OCI-LY3 (cell line): ENCODE results near the gene MATN1.

Source experiments
- H2AFZ ChIP-seq: fragments of 200-600, 300-600 bp; shearing (Covaris generic); 2 replicates; pipeline ENCODE4 v1.6.0; 2014; ENCODE audit warnings: antibody characterized with exemption, low read depth, low read length
- H3K27ac ChIP-seq: fragments of 200-600, 300-600 bp; sonication (generic); 2 replicates; pipeline ENCODE4 v1.5.1; 2014; ENCODE audit warnings: mild to moderate bottlenecking, low read length, moderate library complexity, mixed read lengths
- H3K27me3 ChIP-seq: fragments of 200-600, 300-600 bp; sonication (generic); 2 replicates; pipeline ENCODE4 v1.6.1; 2014; ENCODE audit warnings: low read depth, low read length, mixed read lengths
- H3K36me3 ChIP-seq: fragments of 200-600, 300-600 bp; sonication (generic); replicated peaks from 2 replicates; pipeline ENCODE3; 2014; ENCODE audit warnings: low read depth, low read length, mixed read lengths
- H3K4me1 ChIP-seq: fragments of 300-600, 200-600 bp; sonication (generic); 2 replicates; pipeline ENCODE4 v1.6.1; 2014; ENCODE audit warnings: low read length, mixed read lengths
- H3K4me2 ChIP-seq: fragments of 200-600, 300-600 bp; sonication (generic); 2 replicates; pipeline ENCODE4 v1.6.1; 2014; ENCODE audit warnings: low read length, mixed read lengths
- H3K4me3 ChIP-seq: fragments of 300-600, 200-600 bp; sonication (generic); 2 replicates; pipeline ENCODE4 v1.5.1; 2014; ENCODE audit warnings: antibody characterized with exemption, mild to moderate bottlenecking, low read length, moderate library complexity
- H3K79me2 ChIP-seq: fragments of 300-600, 200-600 bp; shearing (Covaris generic); 2 replicates; pipeline ENCODE4 v1.6.1; 2014; ENCODE audit warnings: mild to moderate bottlenecking, low read length, mixed read lengths
- H3K9ac ChIP-seq: fragments of 300-600, 200-600 bp; shearing (Covaris generic); 2 replicates; pipeline ENCODE4 v1.6.0; 2014; ENCODE audit warnings: mild to moderate bottlenecking, low read length, moderate library complexity
- H3K9me3 ChIP-seq: fragments of 200-600, 300-600 bp; shearing (Covaris generic); 2 replicates; pipeline ENCODE4 v1.6.1; 2014; ENCODE audit warnings: low read length, mixed read lengths; ENCODE audit not compliant: insufficient read depth
- H4K20me1 ChIP-seq: fragments of 200-600, 300-600 bp; sonication (generic); 2 replicates; pipeline ENCODE4 v1.6.1; 2016; ENCODE audit warnings: low read length, mixed read lengths; ENCODE audit not compliant: insufficient read depth
- EZH2phosphoT487 ChIP-seq: fragments of 200-600 bp; shearing (Covaris generic); IDR thresholded peaks from 2 replicates; pipeline ENCODE4 v1.6.1; 2018; ENCODE audit warnings: antibody characterized with exemption, mixed run types, low read depth
- TF ChIP-seq, protein P1 (sequence below): fragments of 200-600, 300-600 bp; sonication (generic); IDR thresholded peaks from 2 replicates; pipeline ENCODE4 v1.5.1; 2014; ENCODE audit warnings: antibody characterized with exemption, low read length, low read depth

MATN1 gene

DNA sequence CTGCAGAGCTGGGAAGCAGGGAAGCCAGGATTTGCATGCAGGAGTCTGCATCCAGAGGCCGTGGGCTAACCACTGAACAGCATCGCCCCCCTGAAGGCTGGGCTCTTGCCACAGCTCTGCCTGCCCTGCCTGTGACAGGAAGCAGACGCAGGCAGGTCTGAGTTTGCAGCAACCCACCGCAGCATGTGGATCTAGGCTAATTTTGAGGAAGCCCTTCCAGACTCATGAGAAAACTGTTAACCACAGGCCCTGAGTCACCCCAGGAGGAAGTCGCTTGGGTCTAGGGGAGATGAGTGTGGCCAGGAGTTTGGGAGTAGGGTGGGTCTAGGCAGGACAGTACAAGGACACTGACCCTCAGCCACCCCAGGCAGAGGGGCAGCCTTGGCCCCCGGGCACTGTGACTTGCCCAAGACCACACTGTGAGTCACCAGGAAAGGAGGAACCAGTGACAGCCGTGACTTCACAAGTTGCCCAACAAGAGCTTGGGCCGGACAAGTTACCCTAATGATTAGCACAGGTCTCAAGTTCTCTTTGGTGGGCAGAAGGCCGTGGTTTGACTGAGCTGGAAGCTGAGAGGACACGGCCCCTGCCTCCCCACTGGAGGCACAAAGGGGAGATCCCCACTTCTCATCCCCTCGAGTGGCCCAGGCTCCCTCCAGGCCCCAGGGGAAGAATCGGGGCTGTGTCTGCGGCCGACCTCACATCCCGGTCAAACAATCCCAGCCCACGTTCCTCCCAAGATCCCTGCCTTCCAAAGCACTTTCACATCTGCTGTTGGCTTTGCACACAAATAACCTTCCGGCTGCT, 33.4 kb upstream of the MATN1 start:
- peak overlapping the region; percentile 87 for H3K4me3 ChIP-seq
- TF ChIP-seq EZH2phosphoT487, result no peak
- TF ChIP-seq, protein P1, sequence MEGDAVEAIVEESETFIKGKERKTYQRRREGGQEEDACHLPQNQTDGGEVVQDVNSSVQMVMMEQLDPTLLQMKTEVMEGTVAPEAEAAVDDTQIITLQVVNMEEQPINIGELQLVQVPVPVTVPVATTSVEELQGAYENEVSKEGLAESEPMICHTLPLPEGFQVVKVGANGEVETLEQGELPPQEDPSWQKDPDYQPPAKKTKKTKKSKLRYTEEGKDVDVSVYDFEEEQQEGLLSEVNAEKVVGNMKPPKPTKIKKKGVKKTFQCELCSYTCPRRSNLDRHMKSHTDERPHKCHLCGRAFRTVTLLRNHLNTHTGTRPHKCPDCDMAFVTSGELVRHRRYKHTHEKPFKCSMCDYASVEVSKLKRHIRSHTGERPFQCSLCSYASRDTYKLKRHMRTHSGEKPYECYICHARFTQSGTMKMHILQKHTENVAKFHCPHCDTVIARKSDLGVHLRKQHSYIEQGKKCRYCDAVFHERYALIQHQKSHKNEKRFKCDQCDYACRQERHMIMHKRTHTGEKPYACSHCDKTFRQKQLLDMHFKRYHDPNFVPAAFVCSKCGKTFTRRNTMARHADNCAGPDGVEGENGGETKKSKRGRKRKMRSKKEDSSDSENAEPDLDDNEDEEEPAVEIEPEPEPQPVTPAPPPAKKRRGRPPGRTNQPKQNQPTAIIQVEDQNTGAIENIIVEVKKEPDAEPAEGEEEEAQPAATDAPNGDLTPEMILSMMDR, result no peak
- H3K9ac ChIP-seq, result peak overlapping the region; percentile 96
- H3K4me2 ChIP-seq, result peak overlapping the region; percentile 100
- no peaks in the 10 kb centered on the region for H3K27me3 ChIP-seq
- no peaks in the 10 kb centered on the region for H3K9me3 ChIP-seq
- peaks cover 68% of the 10 kb centered on the region for H3K79me2 ChIP-seq
- H3K4me1 ChIP-seq, result peaks cover 82% of the 10 kb centered on the region
- H3K36me3 ChIP-seq, result peaks cover 26% of the 10 kb centered on the region
- peaks cover 8% of the 10 kb centered on the region; the same call in 1 of the 2 replicates for H4K20me1 ChIP-seq
- peak overlapping the region; percentile 99 for H3K27ac ChIP-seq
- H2AFZ ChIP-seq, result no peak overlapping the region

DNA sequence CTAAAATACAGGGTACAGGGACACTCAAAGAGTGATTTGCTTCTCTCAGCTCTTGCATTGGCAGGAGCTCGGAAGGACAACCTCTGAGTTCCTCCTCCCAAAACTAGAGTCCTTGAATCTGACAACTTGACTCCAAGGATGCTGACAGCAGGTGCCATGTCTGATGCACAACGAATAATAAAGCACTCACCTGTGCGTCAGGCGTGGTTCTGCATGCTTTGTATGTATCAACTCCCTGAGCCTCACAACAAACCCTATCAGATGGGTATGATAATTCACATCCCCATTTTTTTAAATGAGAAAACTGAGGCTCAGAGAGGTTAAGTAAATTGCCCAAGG, 32.8 kb upstream of the MATN1 start:
- Histone ChIP-seq H4K20me1 (peaks cover 8% of the 10 kb centered on the region; the same call in 1 of the 2 replicates), H3K4me1 (peaks cover 82% of the 10 kb centered on the region), H3K79me2 (peaks cover 74% of the 10 kb centered on the region), H3K36me3 (peaks cover 29% of the 10 kb centered on the region), H3K4me3 (peak overlapping the region; percentile 87), H3K4me2 (peak overlapping the region; percentile 100), H3K9me3 (no peaks in the 10 kb centered on the region), H2AFZ (no peak overlapping the region), H3K27me3 (no peaks in the 10 kb centered on the region), H3K27ac (peak overlapping the region; percentile 99), H3K9ac (peak overlapping the region; percentile 96)
- TF ChIP-seq, protein P1, result no peak

DNA sequence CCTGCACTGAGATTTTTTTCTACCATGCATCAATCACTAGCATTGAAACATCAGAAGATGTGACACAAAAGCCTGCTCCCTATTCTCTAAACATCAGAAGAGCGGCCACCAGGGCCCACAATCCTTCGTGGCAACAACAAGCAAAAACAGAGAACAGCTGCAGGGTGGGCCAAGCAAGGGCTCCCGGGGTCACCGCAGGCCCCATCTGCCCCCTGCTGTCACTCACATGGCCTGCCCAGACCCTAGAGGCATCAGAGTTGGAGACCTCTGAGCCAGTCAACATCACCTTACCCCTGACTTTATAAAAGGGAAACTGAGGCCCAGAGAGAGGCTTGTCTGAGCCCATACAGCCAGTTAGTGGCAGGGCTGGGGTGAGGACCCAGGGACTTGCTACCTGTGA, 32.4 kb upstream of the MATN1 start:
- no peaks in the 10 kb centered on the region for H3K27me3 ChIP-seq
- peak overlapping the region; percentile 99 for H3K27ac ChIP-seq
- TF ChIP-seq, protein P1, result peak; percentile 20; the same call in 1 of the 2 replicates
- TF ChIP-seq EZH2phosphoT487, result no peak
- H3K36me3 ChIP-seq, result peaks cover 29% of the 10 kb centered on the region
- peak overlapping the region; percentile 100 for H3K4me2 ChIP-seq
- peak overlapping the region; percentile 87 for H3K4me3 ChIP-seq
- H2AFZ ChIP-seq, result no peak overlapping the region
- peaks cover 8% of the 10 kb centered on the region; the same call in 1 of the 2 replicates for H4K20me1 ChIP-seq
- H3K79me2 ChIP-seq, result peaks cover 78% of the 10 kb centered on the region
- H3K9me3 ChIP-seq, result no peaks in the 10 kb centered on the region
- H3K4me1 ChIP-seq, result peaks cover 82% of the 10 kb centered on the region
- peak overlapping the region; percentile 96 for H3K9ac ChIP-seq

DNA sequence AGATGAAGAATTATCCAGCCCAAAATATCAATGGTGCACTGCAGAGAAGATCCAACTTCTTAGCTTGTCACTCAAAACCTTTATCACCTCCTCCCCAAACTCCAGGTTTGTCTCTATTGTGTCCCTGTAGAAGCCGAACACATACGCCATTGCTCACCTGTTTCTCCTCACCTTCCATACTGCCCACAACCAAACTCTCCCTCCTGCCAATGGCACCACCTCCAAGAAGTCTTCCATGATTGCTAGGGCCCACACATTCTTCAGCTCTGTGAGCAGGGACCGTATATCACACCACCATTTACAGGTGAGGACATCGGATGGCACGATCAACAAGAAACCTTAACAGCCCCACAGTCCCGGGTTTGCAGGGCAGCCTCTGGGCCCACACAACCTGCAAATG, 31.9 kb upstream of the MATN1 start:
- peak overlapping the region; percentile 87 for H3K4me3 ChIP-seq
- peaks cover 82% of the 10 kb centered on the region for H3K4me1 ChIP-seq
- H3K4me2 ChIP-seq, result peak overlapping the region; percentile 100
- peaks cover 8% of the 10 kb centered on the region; the same call in 1 of the 2 replicates for H4K20me1 ChIP-seq
- H3K9me3 ChIP-seq, result no peaks in the 10 kb centered on the region
- no peak for TF ChIP-seq EZH2phosphoT487
- TF ChIP-seq, protein P1, result no peak
- H2AFZ ChIP-seq, result no peak overlapping the region
- no peaks in the 10 kb centered on the region for H3K27me3 ChIP-seq
- peaks cover 29% of the 10 kb centered on the region for H3K36me3 ChIP-seq
- peak overlapping the region; percentile 96 for H3K9ac ChIP-seq
- H3K79me2 ChIP-seq, result peaks cover 82% of the 10 kb centered on the region
- H3K27ac ChIP-seq, result peak overlapping the region; percentile 99
